SIG-M5 treated with dmso at 0.1 percent for 504 hours (cell line): Measurements from ENCODE around the gene APOBEC3G.
"Not testable (repeated sequence)": the region's sequence is repeated elsewhere in the genome, so short reads cannot be mapped to it uniquely, and the experiment has no call there.

Experiments
- DNase-seq: peaks from one replicate; lab custom pipeline; 2025; ENCODE audit not compliant: unreplicated experiment; lab: John Stamatoyannopoulos, UW

APOBEC3G gene

GRCh38 chr22:39066442-39067276 is 10.4 kb upstream of the APOBEC3G start:
- DNase-seq = not testable (repeated sequence)

GRCh38 chr22:39068033-39068785 is 8.9 kb upstream of the APOBEC3G start:
- no peak for DNase-seq

- DNase-seq = no peak
Observed at GRCh38 chr22:39070186-39070585, 6.9 kb upstream of the APOBEC3G start.

- DNase-seq = not testable (repeated sequence)
Observed at GRCh38 chr22:39072581-39072981, 4.5 kb upstream of the APOBEC3G start.

- DNase-seq = no peak
Observed at GRCh38 chr22:39073981-39074380, 3.1 kb upstream of the APOBEC3G start.

DNA sequence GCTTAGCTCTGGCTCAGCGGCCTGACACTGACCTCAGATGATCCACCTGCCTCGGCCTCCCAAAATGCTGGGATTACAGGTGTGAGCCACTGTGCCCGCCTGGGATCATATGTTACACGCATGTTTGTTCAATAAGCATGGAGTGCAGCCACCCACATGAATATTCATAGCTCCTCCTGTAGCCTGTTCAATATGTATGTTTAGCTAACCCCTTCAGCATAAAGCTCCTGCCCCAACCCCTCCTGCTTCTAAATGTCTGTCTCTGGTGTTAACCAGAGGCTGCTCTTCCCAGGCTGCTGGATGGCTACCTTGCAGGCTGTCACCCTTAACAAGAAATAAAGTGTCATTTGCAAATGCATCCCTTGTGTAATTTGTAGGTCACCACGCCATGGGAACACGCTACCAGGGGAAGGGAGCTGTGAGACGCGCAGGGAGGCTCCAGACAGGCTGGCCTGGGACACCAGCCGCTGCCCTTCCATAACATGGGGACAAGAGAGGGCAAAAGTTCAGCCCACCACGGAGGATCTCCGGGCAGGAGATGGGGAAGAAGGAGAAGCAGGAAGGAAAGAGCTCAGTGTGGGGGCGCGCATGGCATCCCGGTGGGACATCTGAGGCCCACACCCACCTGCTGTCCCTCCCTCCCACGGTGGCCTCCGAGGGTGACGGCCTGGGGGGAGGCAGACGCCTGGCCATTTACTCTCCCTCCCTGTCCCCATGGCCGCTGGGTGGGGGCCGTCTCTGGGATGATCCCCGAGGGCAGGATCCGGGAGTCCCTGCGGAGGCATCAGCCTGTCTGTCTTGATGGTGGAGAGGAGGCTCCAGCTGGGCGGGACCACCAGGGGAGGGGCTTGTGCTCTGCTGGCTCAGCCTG is 685 bp upstream of the APOBEC3G start:
- DNase-seq = not testable (repeated sequence)

DNA sequence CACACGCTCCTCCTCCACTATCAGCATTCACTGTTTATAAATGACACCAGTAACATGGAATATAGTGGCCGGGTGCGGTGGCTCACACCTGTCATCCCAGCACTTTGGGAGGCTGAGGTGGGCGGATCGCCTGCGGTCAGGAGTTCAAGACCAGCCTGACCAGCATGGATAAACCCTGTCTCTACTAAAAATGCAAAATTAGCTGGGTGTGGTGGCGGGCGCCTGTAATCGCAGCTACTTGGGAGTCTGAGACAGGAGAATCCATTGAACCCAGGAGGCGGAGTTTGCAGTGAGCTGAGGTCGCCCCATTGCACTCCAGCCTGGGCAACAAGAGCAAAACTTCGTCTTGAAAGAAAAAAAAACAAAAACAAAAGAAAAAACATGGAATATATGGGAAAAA is 837 bp downstream of the APOBEC3G start:
- DNase-seq = not testable (repeated sequence)

DNA sequence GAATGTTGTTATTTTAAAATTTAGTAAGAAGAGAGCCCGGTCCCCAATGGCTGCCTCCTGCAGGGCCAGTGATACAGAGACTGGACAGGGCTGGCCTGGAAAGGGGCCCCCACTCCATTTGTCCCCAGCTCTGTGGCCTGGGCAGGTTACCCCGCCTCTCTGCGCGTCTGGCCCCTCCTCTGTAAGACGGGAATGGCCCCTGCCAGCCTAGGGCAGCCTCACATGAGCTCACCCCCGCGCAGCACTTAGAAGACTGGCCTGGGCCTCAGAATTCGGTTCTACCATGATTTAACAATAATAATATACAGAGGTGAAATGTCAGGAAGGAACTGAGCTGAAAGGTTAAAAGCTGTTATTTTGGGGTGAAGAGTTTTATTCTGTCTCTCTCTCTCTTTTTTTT is 1.3 kb downstream of the APOBEC3G start:
- no peak for DNase-seq

- DNase-seq = not testable (repeated sequence)
Observed at GRCh38 chr22:39079054-39079637, 2.1 kb downstream of the APOBEC3G start.

DNA sequence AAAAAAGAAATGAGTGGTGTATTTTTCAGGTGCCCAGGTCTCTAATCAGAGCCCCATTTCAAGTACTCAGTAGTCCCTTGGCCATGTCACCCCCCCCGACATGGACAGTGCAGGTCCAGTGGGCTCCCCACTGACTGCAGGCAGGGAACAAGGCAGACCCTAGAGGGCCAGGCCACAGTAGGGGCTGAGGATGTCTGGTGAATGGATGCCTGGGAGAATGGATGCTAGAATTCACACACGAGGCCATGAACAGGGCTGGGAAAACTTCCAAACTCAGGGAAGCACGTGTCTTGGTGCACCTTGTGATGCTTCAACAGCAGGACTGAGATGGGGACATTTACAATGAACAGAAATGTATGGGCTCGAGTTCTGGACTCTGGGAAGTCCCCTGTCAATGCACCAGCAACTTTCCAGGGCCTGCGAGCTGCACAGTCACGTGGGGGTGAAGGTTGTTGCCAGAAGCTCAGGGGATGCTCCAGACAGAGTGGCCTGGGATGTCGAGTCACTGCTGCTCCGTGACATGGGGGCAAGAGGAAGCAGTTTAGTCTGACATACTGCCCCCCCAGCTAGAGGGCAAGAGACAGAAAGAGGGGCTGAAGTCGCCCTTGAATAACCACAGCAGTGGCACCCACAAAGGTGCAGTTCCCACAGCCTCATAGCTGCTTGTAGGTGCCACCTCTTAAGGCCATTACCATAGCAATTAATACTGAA is 3.1 kb downstream of the APOBEC3G start:
- DNase-seq = no peak

- no peak for DNase-seq
Observed at GRCh38 chr22:39081016-39081415, 3.9 kb downstream of the APOBEC3G start.

DNA sequence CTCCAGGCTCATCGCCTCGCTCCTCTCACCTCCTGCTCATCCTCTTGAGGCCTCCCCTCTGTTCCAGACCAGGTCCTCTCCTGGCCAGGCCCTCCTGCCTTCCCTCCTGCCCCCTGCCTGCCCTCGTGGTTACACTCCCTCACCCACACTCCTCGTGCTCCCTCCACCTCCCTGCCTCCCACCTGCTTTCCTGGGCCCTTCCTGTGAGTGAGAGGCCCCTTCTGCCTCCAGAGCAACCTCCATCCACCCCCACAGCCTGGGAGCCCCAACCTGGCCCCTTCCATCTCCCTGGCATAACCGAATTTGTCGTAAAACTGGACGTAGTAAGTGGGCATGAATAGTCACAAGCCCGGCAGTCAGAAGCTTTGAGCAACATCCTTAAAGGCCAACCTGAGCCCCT is 4.5 kb downstream of the APOBEC3G start:
- no peak for DNase-seq

GRCh38 chr22:39083212-39084165 is 6.4 kb downstream of the APOBEC3G start:
- no peak for DNase-seq

DNA sequence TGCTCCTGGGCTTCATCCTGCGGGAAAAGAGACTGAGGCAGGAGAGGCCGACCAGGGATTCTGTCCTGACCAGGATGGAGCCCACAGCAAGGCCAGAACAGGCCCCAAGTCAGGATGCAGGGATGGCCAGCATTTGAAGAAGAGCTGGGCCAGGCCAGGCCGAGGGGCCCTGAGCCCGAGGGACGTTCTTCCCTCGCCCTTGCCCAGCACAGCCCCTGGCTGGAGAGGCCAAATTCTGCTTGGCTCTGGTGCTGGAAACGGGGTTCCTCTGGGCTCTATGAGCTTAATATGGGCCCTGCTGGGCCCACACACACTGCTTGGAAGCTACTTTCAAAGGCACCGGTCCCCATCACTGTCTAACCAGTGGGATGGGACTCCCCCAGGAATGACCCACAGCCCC is 7.6 kb downstream of the APOBEC3G start:
- no peak for DNase-seq

DNA sequence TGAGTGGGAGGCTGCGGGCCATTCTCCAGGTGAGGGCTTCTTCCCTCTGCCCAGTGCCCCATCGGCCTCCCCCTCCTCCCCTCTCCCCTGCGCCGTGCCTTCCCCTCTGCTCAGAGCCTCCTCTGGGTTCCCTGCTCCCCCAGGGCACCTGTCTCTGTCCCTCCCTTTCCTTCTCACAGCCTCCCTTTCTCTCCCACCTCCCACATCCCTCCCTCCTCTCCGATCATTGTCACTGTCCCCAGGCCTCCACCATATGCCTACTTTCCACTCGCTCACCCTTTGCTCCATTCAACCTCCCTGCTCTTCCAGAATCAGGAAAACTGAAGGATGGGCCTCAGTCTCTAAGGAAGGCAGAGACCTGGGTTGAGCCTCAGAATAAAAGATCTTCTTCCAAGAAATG is 10.0 kb downstream of the APOBEC3G start:
- no peak for DNase-seq

DNA sequence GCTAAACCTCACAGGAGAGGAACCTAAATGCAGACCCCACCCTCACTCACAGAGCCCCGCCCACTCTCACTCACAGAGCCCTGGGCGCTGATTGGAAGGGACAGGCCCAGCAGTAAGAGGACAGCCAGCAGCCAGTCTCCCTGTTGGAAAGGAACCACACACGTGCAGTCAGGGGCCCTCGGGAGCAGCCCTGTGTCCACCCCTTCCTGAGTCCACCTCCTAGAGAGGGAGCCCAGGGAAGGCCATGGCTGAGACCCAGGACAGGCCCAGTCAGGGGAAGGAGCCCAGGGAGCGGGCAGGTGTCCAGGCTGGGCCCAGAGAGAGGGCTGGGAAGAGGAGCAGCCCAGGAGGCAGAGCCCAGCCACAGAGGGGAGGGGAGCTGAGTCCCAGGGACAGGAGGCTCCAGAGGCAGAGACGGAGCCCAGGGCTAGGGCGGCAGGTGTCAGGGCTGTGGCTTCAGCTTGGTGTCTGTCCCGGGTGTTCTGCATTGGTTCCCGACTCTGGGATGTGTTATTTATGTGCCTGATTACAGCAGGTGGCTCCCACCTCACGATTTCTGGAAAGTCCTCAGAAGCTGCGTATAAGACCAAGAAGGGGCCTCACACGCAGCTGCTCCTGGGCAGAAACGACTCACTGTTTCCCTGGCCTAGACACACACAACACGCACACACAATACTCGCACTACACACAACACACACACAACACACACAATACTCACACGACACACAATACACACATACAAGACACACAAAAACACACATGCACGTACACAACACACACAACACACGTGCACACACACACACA is 11.0 kb downstream of the APOBEC3G start:
- DNase-seq = no peak

GRCh38 chr22:39088685-39089032 is 11.6 kb downstream of the APOBEC3G start:
- DNase-seq = no peak

GRCh38 chr22:39089928-39090327 is 12.9 kb downstream of the APOBEC3G start:
- no peak for DNase-seq
